UCSD-AML1 (cell line): ENCODE measurements around the gene CAPN11.
"Not testable (repeated sequence)": the region's sequence is repeated elsewhere in the genome, so short reads cannot be mapped to it uniquely, and the experiment has no call there.

ENCODE experiments used
- DNase-seq: peaks from one replicate; lab custom pipeline; 2025; ENCODE audit not compliant: unreplicated experiment; lab: John Stamatoyannopoulos, UW

CAPN11 gene

GRCh38 chr6:44131892-44132291 is 26.7 kb upstream of the CAPN11 start:
- no peak for DNase-seq

GRCh38 chr6:44132476-44132875 is 26.1 kb upstream of the CAPN11 start:
- DNase-seq = no peak

- peak; percentile 27 for DNase-seq
Observed at GRCh38 chr6:44133003-44133931, 25.4 kb upstream of the CAPN11 start.

- no peak for DNase-seq
Observed at GRCh38 chr6:44133981-44134711, 24.5 kb upstream of the CAPN11 start.

DNA sequence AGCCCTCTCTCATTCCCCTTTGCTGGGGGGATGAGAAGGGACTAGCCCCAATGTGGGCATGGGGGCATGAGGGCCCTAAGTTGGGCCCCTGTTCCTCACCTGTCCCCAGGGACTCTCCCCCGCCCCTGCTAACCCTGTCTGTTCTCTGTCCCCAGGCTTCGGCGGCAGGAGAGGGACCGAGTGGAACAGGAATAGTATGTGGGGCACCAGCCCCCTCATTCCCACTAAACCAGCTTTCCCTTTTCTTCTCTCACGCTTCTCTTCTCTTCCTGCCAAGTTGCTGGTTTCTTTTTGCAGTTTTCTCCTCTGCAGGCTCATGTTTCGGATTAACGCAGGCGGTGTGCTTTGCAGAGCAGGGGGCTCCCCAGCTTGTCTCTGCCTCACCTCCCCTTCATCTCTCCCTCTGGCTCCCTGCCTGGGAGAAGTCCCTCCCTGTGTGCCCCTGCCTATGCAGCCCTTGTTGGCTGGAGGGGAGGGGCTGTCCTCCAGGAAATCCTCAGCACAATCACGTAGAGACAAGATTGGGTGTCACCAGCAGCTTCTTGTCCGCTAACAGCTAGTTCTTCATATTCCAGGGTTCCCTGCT is 23.4 kb upstream of the CAPN11 start:
- DNase-seq = no peak

DNA sequence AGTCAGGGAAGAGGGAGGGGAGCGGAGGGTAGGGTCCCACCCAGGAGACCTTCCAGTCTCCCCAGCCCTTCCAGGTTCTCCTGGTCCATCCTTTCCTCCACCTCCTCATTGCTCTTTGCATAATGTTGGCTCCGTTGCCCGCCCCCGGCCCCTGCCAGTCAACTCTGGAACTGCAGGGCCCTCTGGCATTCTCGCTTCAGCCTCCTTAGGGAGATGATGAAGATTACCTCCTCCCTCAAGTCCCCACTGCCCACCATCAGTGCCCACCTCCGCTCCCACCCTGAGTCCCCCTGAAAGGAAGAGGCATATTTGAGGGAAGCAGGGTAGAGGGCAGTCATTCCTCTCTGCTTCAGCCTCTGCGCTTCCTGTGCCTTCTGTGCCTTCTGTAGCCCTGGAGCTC is 22.7 kb upstream of the CAPN11 start:
- DNase-seq = no peak

DNA sequence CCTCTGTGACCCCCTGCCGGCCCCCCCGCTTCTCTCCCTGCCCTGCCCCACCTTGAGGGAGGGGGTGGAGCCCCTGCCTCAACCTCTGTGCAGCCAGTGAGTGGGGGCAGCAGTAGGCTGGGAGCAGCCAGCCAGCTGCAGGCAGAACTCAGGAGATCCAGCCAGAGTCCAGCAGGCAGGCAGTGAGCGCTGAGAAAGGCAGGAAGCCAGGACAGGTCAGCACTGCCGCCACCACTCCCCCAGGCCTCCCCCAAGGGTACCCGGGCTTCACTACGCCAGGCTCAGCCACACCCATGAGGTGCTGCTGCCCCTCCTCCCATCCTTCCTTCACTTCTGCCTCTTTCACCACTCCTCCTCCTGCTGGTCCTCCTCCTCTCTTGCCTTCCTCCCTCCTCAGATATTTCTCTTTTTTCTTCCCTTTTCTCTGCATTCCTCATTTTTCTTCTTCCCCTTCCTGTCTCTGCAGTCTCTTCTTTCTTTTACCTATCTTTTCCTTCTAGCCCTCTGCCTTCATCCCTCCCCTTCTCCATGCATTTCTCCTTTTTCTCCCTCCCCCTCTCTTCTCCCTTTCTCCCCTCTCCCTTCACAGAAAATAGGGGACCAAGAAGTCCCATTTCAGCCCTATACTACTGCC is 19.8 kb upstream of the CAPN11 start:
- DNase-seq = no peak

DNA sequence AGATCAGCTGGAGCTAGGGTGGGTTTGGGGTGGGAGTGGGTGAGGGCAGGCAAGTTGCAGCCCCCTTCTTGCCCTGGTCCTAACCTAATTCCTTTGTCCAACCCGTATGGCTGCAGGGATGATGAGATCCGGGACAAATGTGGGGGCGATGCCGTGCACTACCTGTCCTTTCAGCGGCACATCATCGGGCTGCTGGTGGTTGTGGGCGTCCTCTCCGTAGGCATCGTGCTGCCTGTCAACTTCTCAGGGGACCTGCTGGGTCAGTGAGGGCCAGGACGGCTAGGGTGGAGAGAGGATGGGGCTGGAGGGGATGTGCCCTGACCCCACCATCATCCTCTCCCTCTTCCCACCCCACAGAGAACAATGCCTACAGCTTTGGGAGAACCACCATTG is 19.3 kb upstream of the CAPN11 start:
- no peak for DNase-seq

DNA sequence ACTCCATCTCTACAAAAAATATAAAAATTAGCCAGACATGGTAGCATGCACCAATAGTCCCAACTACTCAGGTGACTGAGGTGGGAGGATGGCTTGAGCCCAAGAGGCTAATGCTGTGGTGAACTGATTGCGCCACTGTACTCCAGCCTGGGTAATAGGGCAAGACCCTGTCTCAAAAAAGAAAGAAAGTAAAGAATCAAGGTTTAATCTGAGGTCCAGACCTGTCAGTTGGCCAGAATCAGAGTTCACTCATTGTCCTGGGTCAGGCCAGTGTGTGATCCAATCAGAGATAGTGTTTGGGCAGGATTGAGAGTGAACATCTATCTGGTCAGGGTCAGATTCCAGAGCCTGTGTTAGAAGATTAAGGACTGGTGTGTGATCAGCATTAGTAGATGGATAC is 15.8 kb upstream of the CAPN11 start:
- DNase-seq = no peak

- no peak for DNase-seq
Observed at GRCh38 chr6:44143731-44144130, 14.9 kb upstream of the CAPN11 start.

DNA sequence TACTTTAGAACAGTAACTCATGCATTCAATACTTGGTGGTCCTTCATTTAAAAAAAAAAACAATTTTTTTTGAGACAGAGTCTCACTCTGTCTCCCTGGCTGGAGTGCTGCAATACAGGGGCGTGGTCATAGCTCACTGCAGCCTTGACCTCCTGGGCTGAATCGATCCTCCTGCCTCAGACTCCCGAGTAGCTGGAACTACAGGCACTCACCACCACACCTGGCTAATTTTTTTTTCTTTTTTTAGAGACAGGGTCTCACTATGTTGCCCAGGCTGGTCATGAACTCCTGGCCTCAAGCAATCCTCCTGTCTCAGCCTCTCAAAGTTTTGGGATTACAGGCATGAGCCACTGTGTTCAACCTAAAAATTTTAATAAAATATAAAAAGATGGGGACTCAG is 14.1 kb upstream of the CAPN11 start:
- DNase-seq = not testable (repeated sequence)

- no peak for DNase-seq
Observed at GRCh38 chr6:44145839-44146238, 12.8 kb upstream of the CAPN11 start.

- DNase-seq = no peak
Observed at GRCh38 chr6:44146685-44147084, 11.9 kb upstream of the CAPN11 start.

DNA sequence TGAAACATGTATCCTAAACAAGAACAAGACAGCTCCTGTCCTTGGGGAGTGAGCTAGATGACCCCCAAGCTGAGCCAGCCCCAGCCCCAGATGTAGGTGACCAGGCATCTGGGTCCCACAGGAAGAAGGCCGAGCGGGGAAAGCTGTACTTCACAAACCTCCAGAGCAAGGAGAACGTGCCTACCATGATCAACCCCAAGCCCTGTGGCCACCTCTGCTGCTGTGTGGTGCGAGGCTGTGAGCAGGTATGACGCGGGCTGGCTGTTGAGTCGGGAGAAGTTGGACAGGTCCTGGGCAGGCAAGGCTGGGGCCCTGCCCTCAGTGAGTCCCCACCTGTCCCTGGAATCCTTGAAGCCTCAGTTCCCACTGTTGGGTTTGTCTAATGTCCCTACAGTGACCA is 11.4 kb upstream of the CAPN11 start:
- no peak for DNase-seq

DNA sequence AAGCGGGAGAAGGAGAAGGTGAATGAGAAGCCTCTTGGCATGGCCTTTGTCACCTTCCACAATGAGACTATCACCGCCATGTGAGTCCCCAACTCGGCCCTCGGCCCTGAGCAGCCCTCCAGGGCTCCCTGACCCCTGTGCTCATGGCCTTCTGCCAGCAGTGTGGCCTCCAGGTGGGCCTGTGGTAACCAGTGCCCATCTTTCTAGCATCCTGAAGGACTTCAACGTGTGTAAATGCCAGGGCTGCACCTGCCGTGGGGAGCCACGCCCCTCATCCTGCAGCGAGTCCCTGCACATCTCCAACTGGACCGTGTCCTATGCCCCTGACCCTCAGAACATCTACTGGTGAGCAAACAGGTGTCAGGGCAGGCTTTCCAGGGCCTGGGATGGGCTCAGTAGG is 10.3 kb upstream of the CAPN11 start:
- DNase-seq = no peak

- no peak for DNase-seq
Observed at GRCh38 chr6:44149369-44150012, 9.1 kb upstream of the CAPN11 start.

DNA sequence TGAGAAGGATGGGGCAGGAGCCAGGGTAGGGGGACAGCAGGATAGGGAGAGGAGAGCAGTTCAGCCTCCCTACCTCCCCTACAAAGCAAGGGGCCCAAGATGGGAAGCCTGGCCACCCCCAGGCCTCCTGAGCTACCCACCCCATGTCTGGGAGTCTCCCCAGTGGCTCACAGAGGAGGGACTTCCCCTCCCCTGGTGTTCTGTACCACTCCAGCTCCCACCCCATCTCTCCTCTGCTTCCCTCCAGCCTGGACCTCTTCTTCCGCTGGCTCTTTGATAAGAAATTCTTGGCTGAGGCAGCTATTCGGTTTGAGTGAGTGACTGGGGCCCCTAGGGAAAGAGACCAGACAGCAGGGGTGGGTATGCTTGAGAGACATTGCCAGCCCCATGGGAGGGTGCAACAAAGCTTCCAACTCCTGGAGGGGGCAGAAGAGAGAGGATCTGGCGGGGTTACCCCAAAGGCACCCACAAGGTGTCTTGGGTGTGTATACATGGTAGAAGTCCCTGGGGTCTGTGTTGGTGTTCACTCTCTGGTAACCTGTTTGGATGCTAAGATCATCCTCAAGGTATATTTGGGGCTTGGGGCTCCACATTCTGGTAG is 8.2 kb upstream of the CAPN11 start:
- no peak for DNase-seq

DNA sequence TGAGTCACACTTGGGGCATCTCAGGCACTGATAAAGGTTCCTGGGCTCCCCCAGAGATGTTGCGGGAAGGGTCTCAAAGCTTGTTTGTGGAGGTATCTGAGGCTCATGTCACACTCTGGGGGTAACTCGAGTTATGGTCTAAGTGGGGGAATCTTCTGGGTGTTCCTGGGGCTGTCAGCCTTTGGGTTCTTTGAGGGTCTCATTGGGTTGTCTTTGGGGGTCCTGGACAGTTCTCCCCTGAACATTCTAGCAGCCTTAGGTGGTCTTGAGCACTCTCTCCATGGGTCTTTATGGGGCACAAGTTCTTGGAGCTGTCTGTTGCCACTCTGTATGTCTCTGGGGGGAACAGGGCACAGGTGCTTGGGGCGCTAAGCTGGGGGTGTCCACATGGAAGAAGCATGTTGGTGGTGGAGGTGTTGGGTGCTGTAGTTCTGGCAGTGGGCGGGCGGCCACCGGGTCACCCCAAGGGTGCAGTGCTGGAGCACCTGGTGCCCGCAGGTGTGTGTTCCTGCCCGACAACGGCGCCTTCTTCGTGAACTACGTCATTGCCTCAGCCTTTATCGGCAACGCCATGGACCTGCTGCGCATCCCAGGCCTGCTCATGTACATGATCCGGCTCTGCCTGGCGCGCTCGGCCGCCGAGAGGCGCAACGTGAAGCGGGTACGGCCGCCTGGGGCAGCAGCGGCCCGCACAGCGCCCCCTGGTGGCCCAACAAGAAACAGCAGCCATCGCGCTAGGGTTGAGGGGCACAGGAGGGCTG is 7.1 kb upstream of the CAPN11 start:
- DNase-seq = peak; percentile 67

DNA sequence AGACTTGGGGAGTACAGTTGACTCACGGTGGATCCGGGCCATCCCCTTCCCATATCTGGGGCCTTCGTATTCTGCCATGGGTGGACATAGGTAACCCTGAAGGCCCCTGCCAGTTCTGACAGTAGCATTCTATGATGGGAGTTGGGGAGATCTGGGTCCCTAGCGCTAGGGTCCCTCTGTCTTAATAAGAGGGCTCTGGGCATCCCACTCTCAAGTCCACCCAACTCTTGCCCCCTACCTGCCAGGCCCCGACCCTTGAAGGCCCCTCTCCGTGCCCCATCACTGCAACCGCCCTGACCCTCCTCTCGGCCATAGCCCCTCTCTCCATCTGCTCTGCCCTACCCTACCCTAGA is 6.5 kb upstream of the CAPN11 start:
- no peak for DNase-seq

- no peak for DNase-seq
Observed at GRCh38 chr6:44152533-44152932, 6.1 kb upstream of the CAPN11 start.
